Midbrain (tissue), 1 donor: ENCODE measurements around the gene CASZ1.

Experiments used
- DNase-seq: peaks from one replicate; lab custom pipeline; 2025; lab: John Stamatoyannopoulos, UW

CASZ1 gene

GRCh38 chr1:10745886-10746455, 50.5 kb downstream of the CASZ1 start:
- no peak for DNase-seq

- no peak for DNase-seq
Measured at GRCh38 chr1:10745383-10745782, 51.1 kb downstream of the CASZ1 start.

GRCh38 chr1:10744654-10745238, 51.7 kb downstream of the CASZ1 start:
- DNase-seq, result no peak

- DNase-seq, result no peak
Measured at GRCh38 chr1:10744029-10744428, 52.4 kb downstream of the CASZ1 start.

- no peak for DNase-seq
Measured at GRCh38 chr1:10741696-10742095, 54.8 kb downstream of the CASZ1 start.

- no peak for DNase-seq
Measured at GRCh38 chr1:10740123-10740522, 56.3 kb downstream of the CASZ1 start.

GRCh38 chr1:10739589-10739988, 56.9 kb downstream of the CASZ1 start:
- no peak for DNase-seq

GRCh38 chr1:10738061-10739058, 58.1 kb downstream of the CASZ1 start:
- DNase-seq, result no peak

GRCh38 chr1:10737651-10738050, 58.8 kb downstream of the CASZ1 start:
- DNase-seq, result no peak

- no peak for DNase-seq
Measured at GRCh38 chr1:10736634-10737586, 59.5 kb downstream of the CASZ1 start.

- DNase-seq, result no peak
Measured at GRCh38 chr1:10735563-10736305, 60.7 kb downstream of the CASZ1 start.

GRCh38 chr1:10734962-10735544, 61.4 kb downstream of the CASZ1 start:
- DNase-seq, result peak; percentile 20

GRCh38 chr1:10734375-10734774, 62.1 kb downstream of the CASZ1 start:
- DNase-seq, result no peak

GRCh38 chr1:10733474-10734366, 62.7 kb downstream of the CASZ1 start:
- DNase-seq, result no peak

- DNase-seq, result no peak
Measured at GRCh38 chr1:10730985-10731384, 65.5 kb downstream of the CASZ1 start.

GRCh38 chr1:10728595-10729410, 67.6 kb downstream of the CASZ1 start:
- DNase-seq, result peak; percentile 22

GRCh38 chr1:10727751-10728232, 68.7 kb downstream of the CASZ1 start:
- DNase-seq, result no peak

GRCh38 chr1:10726355-10726754, 70.1 kb downstream of the CASZ1 start:
- peak; percentile 19 for DNase-seq
